ENCODE results near the gene FCRL5. TPM values are rescaled to one million over a fixed set of nuclear protein-coding genes. Genes with fewer than 3 reads are reported as not detected.
A peak's percentile ranks its signal among the peaks of the same experiment; 100 is the strongest.

FCRL5 gene
- total and polyA plus RNA-seq, 10 of the 15 experiments (the other 5 are each of a cell fraction or from before 2014, with no cell fraction given): 1.1 to 136 (median 7.0) TPM

DNA sequence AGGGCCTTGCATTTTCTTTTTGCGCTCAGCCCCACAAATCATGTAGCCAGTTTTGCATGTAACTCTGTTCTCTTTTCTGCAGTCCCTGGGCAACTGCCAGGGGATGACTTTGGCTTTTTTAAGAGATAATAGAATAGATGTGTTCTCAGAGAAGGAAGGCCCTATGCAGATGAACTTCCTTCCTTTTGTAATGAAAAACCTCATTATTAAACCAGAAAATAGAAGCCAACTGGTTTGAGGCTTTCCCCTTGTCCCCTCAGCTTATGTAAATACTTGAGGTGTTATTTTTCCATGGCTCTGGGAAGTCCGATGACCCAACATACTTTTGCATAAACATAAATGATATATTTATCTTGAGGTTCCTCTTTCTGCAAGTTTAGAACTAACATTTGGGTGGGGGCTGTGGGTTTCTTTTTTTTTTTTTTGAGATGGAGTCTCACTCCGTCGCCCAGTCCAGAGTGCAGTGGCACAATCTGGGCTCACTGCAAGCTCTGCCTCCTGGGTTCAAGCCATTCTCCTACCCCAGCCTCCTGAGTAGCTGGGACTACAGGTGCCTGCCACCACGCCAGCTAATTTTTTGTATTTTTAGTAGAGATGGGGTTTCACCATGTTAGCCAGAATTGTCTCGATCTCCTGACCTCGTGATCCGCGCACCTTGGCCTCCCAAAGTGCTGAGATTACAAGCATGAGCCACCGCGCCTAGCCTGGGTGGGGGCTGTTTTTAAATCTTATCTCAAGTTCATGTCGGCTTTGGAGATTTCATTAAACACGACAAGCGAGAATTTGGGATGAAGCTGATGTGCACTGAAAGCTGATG lies 14.4 kb upstream of the FCRL5 start:
- ATAC-seq: peak; percentile 53
- TF ChIP-seq IKZF1 (conservative IDR thresholded peaks at IDR 0.05) (peak; percentile 85; the same call in 1 of the 2 replicates), NFYB (IDR thresholded peaks at IDR 0.05; ENCODE audit: insufficient read depth, low read depth, low read length) (no peak), MXI1 (IDR thresholded peaks at IDR 0.05; ENCODE audit: low read depth, low read length) (no peak), SMC3 (IDR thresholded peaks at IDR 0.05; ENCODE audit: borderline replicate concordance, low read length) (no peak), SIX5 (IDR thresholded peaks at IDR 0.05; ENCODE audit: low read depth, low read length, severe bottlenecking) (no peak), ETV6 (conservative IDR thresholded peaks at IDR 0.05 in 1 of 2, IDR thresholded peaks at IDR 0.05 in 1 of 2; ENCODE audit: borderline replicate concordance in 1 of 2, low read depth in 1 of 2) (no peak), SMARCA5 (IDR thresholded peaks at IDR 0.05) (no peak), TCF3 (IDR thresholded peaks at IDR 0.05; ENCODE audit: borderline replicate concordance, insufficient read depth, low read depth, low read length) (no peak), ZNF622 (IDR thresholded peaks at IDR 0.05) (no peak)
- TF ChIP-seq, protein P1, sequence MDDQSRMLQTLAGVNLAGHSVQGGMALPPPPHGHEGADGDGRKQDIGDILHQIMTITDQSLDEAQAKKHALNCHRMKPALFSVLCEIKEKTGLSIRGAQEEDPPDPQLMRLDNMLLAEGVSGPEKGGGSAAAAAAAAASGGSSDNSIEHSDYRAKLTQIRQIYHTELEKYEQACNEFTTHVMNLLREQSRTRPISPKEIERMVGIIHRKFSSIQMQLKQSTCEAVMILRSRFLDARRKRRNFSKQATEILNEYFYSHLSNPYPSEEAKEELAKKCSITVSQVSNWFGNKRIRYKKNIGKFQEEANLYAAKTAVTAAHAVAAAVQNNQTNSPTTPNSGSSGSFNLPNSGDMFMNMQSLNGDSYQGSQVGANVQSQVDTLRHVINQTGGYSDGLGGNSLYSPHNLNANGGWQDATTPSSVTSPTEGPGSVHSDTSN (IDR thresholded peaks at IDR 0.05; ENCODE audit: insufficient replicate concordance, low read depth, low read length): no peak
- TF ChIP-seq, protein P2, sequence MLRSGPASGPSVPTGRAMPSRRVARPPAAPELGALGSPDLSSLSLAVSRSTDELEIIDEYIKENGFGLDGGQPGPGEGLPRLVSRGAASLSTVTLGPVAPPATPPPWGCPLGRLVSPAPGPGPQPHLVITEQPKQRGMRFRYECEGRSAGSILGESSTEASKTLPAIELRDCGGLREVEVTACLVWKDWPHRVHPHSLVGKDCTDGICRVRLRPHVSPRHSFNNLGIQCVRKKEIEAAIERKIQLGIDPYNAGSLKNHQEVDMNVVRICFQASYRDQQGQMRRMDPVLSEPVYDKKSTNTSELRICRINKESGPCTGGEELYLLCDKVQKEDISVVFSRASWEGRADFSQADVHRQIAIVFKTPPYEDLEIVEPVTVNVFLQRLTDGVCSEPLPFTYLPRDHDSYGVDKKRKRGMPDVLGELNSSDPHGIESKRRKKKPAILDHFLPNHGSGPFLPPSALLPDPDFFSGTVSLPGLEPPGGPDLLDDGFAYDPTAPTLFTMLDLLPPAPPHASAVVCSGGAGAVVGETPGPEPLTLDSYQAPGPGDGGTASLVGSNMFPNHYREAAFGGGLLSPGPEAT (IDR thresholded peaks at IDR 0.05; ENCODE audit: low read depth): peak; percentile 91
- TF ChIP-seq, protein P3, sequence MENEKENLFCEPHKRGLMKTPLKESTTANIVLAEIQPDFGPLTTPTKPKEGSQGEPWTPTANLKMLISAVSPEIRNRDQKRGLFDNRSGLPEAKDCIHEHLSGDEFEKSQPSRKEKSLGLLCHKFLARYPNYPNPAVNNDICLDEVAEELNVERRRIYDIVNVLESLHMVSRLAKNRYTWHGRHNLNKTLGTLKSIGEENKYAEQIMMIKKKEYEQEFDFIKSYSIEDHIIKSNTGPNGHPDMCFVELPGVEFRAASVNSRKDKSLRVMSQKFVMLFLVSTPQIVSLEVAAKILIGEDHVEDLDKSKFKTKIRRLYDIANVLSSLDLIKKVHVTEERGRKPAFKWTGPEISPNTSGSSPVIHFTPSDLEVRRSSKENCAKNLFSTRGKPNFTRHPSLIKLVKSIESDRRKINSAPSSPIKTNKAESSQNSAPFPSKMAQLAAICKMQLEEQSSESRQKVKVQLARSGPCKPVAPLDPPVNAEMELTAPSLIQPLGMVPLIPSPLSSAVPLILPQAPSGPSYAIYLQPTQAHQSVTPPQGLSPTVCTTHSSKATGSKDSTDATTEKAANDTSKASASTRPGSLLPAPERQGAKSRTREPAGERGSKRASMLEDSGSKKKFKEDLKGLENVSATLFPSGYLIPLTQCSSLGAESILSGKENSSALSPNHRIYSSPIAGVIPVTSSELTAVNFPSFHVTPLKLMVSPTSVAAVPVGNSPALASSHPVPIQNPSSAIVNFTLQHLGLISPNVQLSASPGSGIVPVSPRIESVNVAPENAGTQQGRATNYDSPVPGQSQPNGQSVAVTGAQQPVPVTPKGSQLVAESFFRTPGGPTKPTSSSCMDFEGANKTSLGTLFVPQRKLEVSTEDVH (IDR thresholded peaks at IDR 0.05; ENCODE audit: low read depth, partially characterized antibody): no peak
- TF ChIP-seq, protein P4, sequence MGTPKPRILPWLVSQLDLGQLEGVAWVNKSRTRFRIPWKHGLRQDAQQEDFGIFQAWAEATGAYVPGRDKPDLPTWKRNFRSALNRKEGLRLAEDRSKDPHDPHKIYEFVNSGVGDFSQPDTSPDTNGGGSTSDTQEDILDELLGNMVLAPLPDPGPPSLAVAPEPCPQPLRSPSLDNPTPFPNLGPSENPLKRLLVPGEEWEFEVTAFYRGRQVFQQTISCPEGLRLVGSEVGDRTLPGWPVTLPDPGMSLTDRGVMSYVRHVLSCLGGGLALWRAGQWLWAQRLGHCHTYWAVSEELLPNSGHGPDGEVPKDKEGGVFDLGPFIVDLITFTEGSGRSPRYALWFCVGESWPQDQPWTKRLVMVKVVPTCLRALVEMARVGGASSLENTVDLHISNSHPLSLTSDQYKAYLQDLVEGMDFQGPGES (IDR thresholded peaks at IDR 0.05): no peak

More for the DNA sequence above, 14.4 kb upstream of the FCRL5 start:
- Histone ChIP-seq H3K79me2 (ENCODE audit: control insufficient read depth, insufficient read depth, low read length) (no peaks in the 10 kb centered on the region), H4K20me1 (ENCODE audit: control insufficient read depth, insufficient read depth) (no peaks in the 10 kb centered on the region), H3K4me3 (no peak overlapping the region), H2AFZ (ENCODE audit: control insufficient read depth, low read depth, low read length) (no peak overlapping the region), H3K4me1 (ENCODE audit: control insufficient read depth, insufficient read depth, low read length) (peaks cover 19% of the 10 kb centered on the region), H3K27ac (ENCODE audit: control insufficient read depth, insufficient read depth) (no peak overlapping the region), H3K27me3 (replicated peaks in 1 of 2; ENCODE audit: control insufficient read depth in 2 of 2, insufficient read depth in 2 of 2, low read length in 1 of 2) (no peaks in the 10 kb centered on the region; a peak in 1 of 4 replicates), H3K9ac (ENCODE audit: control insufficient read depth, insufficient read depth, low read length) (no peak overlapping the region), H3K36me3 (ENCODE audit: control insufficient read depth in 2 of 2, insufficient read depth in 2 of 2, low read length in 1 of 2) (no peaks in the 10 kb centered on the region), H3K9me3 (replicated peaks; ENCODE audit: control insufficient read depth, insufficient read depth, low read length) (no peaks in the 10 kb centered on the region), H3K4me2 (ENCODE audit: control insufficient read depth, insufficient read depth) (peak overlapping the region; percentile 15; the same call in 1 of the 2 replicates)
- intact Hi-C loops (cut with micrococcal nuclease; ENCODE audit: unreplicated experiment): loop anchor here (5.0 to 10.0 kb wide), 3 partner anchors 54 to 392 kb away; no protein-coding TSS in a partner anchor
- POLR2A ChIA-PET: interaction anchor here (0.7 to 1.8 kb wide), 5 partner anchors 11 to 58 kb away, joined by 3 to 6 read pairs (median 3); no protein-coding TSS in a partner anchor
- SMC1A ChIA-PET (ENCODE audit: uncharacterized antibody, unreplicated experiment): interaction anchor here (0.6 to 13.0 kb wide), 14 partner anchors 9 to 216 kb away, joined by 3 to 157 read pairs (median 4); partner anchors contain the start of gene FCRL5
- RAD21 ChIA-PET (ENCODE audit: unreplicated experiment): interaction anchor here (1.0 to 11.5 kb wide), 5 partner anchors 13 to 162 kb away, joined by 3 to 179 read pairs (median 14); partner anchors contain the start of gene FCRL5
- CTCF ChIA-PET: interaction anchor here (0.7 to 10.9 kb wide), 9 partner anchors 8 to 551 kb away, joined by 3 to 102 read pairs (median 12); partner anchors contain the start of gene FCRL5
- no TSS peak for BruUV-seq (replicated peaks)
- 54% methylated on average over 12 of the region's 14 CpGs for WGBS (ENCODE audit: insufficient coverage, insufficient replicate concordance, low lambda C conversion rate, missing lambda C conversion rate)
- peak; percentile 56 for FAIRE-seq
- in situ Hi-C loops (cut with MboI): no loop called here
- DNase-seq (ENCODE audit: low read depth, low spot score): peak; percentile 75

Measured in GM12878 (cell line).